Body of pancreas (tissue), 4 donors: ENCODE data around the gene EFCAB5.

Experiments used
- POLR2A ChIP-seq, 3 donors: fragments of 450-650 bp; IDR thresholded peaks; one replicate each; pipeline ENCODE4 v1.6.1; 2016; ENCODE audit warnings: antibody characterized with exemption in 3 of 3, mild to moderate bottlenecking in 2 of 3
- TF ChIP-seq, protein P1 (sequence below), 7 experiments: fragments of 450-650 bp in 4 of 7; fragments of 200-600 bp in 3 of 7; sonication (generic) in 3 of 7; IDR thresholded peaks; one replicate each; pipeline ENCODE4 v1.5.1; 2016 to 2019; ENCODE audit warnings: antibody characterized with exemption in 7 of 7

DNA sequence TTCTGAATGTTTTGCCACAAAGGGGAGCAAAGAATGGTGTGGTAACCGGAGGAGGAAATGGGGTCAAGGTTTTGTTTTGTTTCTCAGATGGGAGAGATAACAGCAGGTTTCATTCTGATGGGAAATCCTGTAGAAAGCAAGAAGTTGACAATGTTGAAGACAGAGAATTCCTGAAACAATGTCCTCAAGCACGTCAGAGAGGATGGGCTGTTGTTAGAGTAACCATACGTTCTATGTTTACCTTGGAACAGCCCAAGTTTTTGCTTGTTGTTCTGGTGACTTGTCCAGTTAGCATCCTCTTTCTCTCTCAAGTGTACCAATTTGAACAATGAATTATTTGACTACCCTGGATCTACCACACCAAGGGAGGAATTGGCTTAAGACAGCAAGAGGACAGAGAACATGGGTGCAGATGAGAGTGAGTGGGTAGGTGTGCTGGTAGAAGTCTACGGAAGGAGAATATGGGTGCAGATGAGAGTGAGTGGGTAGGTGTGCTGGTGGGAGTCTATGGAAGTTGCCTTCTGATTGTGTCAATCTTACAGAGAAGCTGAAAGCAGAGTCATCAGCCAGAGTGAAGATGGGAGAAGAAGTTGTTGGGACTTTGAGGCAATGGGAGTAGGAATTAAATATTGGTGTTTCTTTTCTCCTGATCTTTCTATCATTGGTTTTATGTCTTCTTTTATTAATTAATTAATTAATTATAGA is 160.4 kb downstream of the EFCAB5 start:
- TF ChIP-seq, protein P1, sequence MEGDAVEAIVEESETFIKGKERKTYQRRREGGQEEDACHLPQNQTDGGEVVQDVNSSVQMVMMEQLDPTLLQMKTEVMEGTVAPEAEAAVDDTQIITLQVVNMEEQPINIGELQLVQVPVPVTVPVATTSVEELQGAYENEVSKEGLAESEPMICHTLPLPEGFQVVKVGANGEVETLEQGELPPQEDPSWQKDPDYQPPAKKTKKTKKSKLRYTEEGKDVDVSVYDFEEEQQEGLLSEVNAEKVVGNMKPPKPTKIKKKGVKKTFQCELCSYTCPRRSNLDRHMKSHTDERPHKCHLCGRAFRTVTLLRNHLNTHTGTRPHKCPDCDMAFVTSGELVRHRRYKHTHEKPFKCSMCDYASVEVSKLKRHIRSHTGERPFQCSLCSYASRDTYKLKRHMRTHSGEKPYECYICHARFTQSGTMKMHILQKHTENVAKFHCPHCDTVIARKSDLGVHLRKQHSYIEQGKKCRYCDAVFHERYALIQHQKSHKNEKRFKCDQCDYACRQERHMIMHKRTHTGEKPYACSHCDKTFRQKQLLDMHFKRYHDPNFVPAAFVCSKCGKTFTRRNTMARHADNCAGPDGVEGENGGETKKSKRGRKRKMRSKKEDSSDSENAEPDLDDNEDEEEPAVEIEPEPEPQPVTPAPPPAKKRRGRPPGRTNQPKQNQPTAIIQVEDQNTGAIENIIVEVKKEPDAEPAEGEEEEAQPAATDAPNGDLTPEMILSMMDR (IDR thresholded peaks at IDR 0.05), result no peak
- no peak for TF ChIP-seq POLR2A (IDR thresholded peaks at IDR 0.05)
